Measurements from ENCODE around the gene JPT1.

DNA sequence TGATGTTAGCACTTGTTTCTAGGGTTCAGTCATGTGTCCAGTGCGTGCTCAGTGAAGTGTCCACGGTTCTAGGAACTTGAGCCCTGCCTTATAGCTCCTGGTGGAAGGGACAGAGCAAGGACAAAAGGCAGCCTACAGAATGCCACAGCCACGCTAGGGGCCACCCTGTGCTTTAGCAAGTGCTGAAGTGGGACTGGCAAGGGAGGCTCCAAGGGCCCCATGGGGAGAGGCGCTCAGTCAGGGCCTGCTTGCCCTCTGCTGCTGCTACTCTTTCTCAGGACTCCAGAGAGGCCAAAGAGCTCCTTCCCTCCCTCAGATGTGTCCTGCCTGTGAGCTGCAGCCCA lies 29.5 kb downstream of the JPT1 start:
- no peak for TF ChIP-seq CTCF (IDR thresholded peaks at IDR 0.05; ENCODE audit: low read depth, low read length)
- TF ChIP-seq EZH2phosphoT487 (IDR thresholded peaks at IDR 0.05; ENCODE audit: low read depth), result no peak
